DND-41 (cell line): ENCODE measurements around the gene TXLNA.

Experiments
- ATAC-seq: fragments of 200-7000 bp; cut with Tn5 transposase; 3 replicates; pipeline ENCODE4 v1.9.1; 2021; ENCODE audit warnings: low read depth; ENCODE audit not compliant: insufficient read depth
- DNase-seq: peaks from one replicate; pipeline ENCODE4 v3.0.0-alpha.2; 2020
- H2AFZ ChIP-seq: 2 replicates; pipeline ENCODE4 v1.6.0; 2012; ENCODE audit warnings: low read depth, low read length
- H3K27ac ChIP-seq: 2 replicates; pipeline ENCODE4 v1.5.1; 2012; ENCODE audit warnings: low read length, inconsistent platforms
- H3K27me3 ChIP-seq: fragments of 200-600 bp; sonication (generic); 2 replicates; pipeline ENCODE4 v1.6.0; 2012; ENCODE audit warnings: low read length, mild to moderate bottlenecking, inconsistent platforms; ENCODE audit not compliant: insufficient read depth, poor library complexity
- H3K36me3 ChIP-seq: 2 replicates; pipeline ENCODE4 v1.5.1; 2012; ENCODE audit warnings: low read length, inconsistent platforms; ENCODE audit not compliant: insufficient read depth
- H3K4me1 ChIP-seq: 2 replicates; pipeline ENCODE4 v1.5.1; 2012; ENCODE audit warnings: mild to moderate bottlenecking, low read length; ENCODE audit not compliant: insufficient read depth
- H3K4me2 ChIP-seq: 2 replicates; pipeline ENCODE4 v1.6.0; 2012; ENCODE audit warnings: mild to moderate bottlenecking, moderate library complexity, low read length, inconsistent platforms; ENCODE audit not compliant: insufficient read depth
- H3K4me3 ChIP-seq, 2 experiments: fragments of 200-600 bp in 1 of 2; shearing (Covaris generic) in 1 of 2; 2 replicates each; pipeline ENCODE4 v1.5.1; 2012 to 2016; ENCODE audit warnings: inconsistent platforms in 2 of 2, low read length in 2 of 2, mild to moderate bottlenecking in 2 of 2, low read depth in 1 of 2, moderate library complexity in 1 of 2
- H3K79me2 ChIP-seq: 2 replicates; pipeline ENCODE4 v1.6.0; 2012; ENCODE audit warnings: low read length, inconsistent platforms; ENCODE audit not compliant: insufficient read depth
- H3K9ac ChIP-seq: 2 replicates; pipeline ENCODE4 v1.6.0; 2012; ENCODE audit warnings: low read depth, mild to moderate bottlenecking, inconsistent platforms, low read length, moderate library complexity
- H3K9me3 ChIP-seq: 2 replicates; pipeline ENCODE4 v1.5.1; 2012; ENCODE audit warnings: low read length, moderate library complexity, mild to moderate bottlenecking, inconsistent platforms; ENCODE audit not compliant: insufficient read depth, severe bottlenecking
- H4K20me1 ChIP-seq: 2 replicates; pipeline ENCODE4 v1.6.0; 2012; ENCODE audit warnings: low read length; ENCODE audit not compliant: insufficient read depth
- EZH2 ChIP-seq: IDR thresholded peaks from 3 replicates; pipeline ENCODE4 v1.6.1; 2012; ENCODE audit warnings: borderline replicate concordance, low read depth, mild to moderate bottlenecking, moderate library complexity, low read length, inconsistent platforms; ENCODE audit not compliant: severe bottlenecking
- TF ChIP-seq, protein P1 (sequence below): IDR thresholded peaks from 2 replicates; pipeline ENCODE4 v1.5.1; 2012; ENCODE audit warnings: borderline replicate concordance, low read length, moderate library complexity, mild to moderate bottlenecking; ENCODE audit not compliant: poor library complexity, severe bottlenecking; ENCODE audit errors: extremely low read depth

Gene TXLNA

DNA sequence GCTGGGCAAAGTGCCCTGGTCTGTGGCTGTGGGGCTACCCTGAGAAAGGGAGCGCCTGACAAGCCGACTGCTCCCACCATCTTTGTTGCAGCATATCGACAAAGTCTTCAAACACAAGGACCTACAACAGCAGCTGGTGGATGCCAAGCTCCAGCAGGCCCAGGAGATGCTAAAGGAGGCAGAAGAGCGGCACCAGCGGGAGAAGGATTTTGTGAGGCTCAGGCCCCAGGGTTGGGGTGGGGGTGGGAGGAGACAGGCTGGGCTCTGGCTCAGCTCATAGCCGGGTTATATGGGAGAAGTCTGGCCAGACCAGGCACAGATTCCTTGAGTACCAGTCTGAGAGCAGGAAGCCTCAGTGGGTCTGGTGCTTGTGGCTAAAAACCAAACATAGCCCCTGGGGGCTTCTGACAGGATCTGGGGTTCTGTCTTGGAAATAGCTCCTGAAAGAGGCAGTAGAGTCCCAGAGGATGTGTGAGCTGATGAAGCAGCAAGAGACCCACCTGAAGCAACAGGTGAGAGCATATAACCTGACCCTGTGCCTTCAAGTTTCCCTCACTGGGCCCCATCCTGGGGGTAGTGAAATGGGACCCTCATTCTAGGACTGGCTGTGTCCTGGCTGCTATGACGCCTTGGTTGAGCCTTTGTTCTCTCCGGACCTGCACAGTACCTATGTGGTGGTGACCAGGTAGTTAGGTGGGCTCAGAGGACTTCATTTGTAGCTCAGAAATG lies 12.9 kb downstream of the TXLNA start:
- Histone ChIP-seq H3K79me2 (peaks cover 16% of the 10 kb centered on the region), H3K36me3 (peaks cover 100% of the 10 kb centered on the region), H3K9me3 (no peaks in the 10 kb centered on the region), H3K9ac (no peak overlapping the region), H3K4me3 (no peak overlapping the region), H3K4me2 (no peak overlapping the region), H3K4me1 (peaks cover 30% of the 10 kb centered on the region), H3K27ac (no peak overlapping the region), H2AFZ (no peak overlapping the region), H4K20me1 (peaks cover 66% of the 10 kb centered on the region), H3K27me3 (no peaks in the 10 kb centered on the region)
- no peak for DNase-seq
- TF ChIP-seq, protein P1, sequence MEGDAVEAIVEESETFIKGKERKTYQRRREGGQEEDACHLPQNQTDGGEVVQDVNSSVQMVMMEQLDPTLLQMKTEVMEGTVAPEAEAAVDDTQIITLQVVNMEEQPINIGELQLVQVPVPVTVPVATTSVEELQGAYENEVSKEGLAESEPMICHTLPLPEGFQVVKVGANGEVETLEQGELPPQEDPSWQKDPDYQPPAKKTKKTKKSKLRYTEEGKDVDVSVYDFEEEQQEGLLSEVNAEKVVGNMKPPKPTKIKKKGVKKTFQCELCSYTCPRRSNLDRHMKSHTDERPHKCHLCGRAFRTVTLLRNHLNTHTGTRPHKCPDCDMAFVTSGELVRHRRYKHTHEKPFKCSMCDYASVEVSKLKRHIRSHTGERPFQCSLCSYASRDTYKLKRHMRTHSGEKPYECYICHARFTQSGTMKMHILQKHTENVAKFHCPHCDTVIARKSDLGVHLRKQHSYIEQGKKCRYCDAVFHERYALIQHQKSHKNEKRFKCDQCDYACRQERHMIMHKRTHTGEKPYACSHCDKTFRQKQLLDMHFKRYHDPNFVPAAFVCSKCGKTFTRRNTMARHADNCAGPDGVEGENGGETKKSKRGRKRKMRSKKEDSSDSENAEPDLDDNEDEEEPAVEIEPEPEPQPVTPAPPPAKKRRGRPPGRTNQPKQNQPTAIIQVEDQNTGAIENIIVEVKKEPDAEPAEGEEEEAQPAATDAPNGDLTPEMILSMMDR, result no peak
- TF ChIP-seq EZH2, result no peak
- ATAC-seq, result no peak

DNA sequence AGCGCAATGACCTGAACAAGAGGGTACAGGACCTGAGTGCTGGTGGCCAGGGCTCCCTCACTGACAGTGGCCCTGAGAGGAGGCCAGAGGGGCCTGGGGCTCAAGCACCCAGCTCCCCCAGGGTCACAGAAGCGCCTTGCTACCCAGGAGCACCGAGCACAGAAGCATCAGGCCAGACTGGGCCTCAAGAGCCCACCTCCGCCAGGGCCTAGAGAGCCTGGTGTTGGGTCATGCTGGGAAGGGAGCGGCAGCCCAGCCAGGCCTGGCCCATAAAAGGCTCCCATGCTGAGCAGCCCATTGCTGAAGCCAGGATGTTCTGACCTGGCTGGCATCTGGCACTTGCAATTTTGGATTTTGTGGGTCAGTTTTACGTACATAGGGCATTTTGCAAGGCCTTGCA lies 15.5 kb downstream of the TXLNA start:
- H3K27ac ChIP-seq, result 0 out of 2 replicates have a peak overlapping the region, but pooled peaks have one; percentile 9
- TF ChIP-seq, protein P1, result no peak
- H3K9ac ChIP-seq, result no peak overlapping the region
- ATAC-seq, result no peak
- no peaks in the 10 kb centered on the region for H3K9me3 ChIP-seq
- H3K36me3 ChIP-seq, result peaks cover 85% of the 10 kb centered on the region
- no peak for DNase-seq
- H3K27me3 ChIP-seq, result no peaks in the 10 kb centered on the region
- peaks cover 59% of the 10 kb centered on the region for H4K20me1 ChIP-seq
- peaks cover 42% of the 10 kb centered on the region for H3K4me1 ChIP-seq
- H3K79me2 ChIP-seq, result no peaks in the 10 kb centered on the region; the same call in 1 of the 2 replicates
- no peak overlapping the region for H2AFZ ChIP-seq
- no peak overlapping the region for H3K4me3 ChIP-seq
- no peak overlapping the region for H3K4me2 ChIP-seq

DNA sequence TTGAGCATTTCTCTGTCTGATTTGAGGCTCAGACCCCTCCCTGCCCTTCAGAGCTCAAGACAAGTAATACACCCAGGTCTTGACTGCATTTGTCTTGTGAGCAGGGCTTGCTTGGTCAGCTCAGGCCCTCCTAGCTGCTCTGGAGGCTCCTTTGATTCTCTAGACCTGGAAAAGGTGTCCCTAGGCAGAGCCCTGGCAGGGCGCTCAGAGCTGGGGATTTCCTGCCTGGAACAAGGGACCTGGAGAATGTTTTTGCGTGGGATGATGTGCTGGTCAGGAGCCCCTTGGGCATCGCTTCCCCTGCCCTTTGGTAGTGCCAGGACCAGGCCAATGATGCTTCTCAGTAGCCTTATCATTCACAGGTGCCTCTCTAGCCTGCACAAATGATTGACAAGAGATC lies 16.1 kb downstream of the TXLNA start:
- Histone ChIP-seq H4K20me1 (peaks cover 56% of the 10 kb centered on the region), H3K27me3 (no peaks in the 10 kb centered on the region), H3K4me3 (no peak overlapping the region), H3K27ac (no peak overlapping the region), H2AFZ (no peak overlapping the region), H3K4me1 (peaks cover 47% of the 10 kb centered on the region), H3K36me3 (peaks cover 80% of the 10 kb centered on the region), H3K4me2 (no peak overlapping the region), H3K9me3 (no peaks in the 10 kb centered on the region), H3K9ac (no peak overlapping the region), H3K79me2 (no peaks in the 10 kb centered on the region; the same call in 1 of the 2 replicates)
- TF ChIP-seq, protein P1, result no peak
- TF ChIP-seq EZH2, result no peak
- DNase-seq, result no peak
- ATAC-seq, result no peak
